Fibroblast of peridontal ligament (primary cell): ENCODE data around the gene LRP10.
"Not testable (repeated sequence)": the region's sequence is repeated elsewhere in the genome, so short reads cannot be mapped to it uniquely, and the experiment has no call there.

Source experiments
- DNase-seq: peaks from one replicate; pipeline ENCODE4 v3.0.0-alpha.2; 2010; ENCODE audit errors: extremely low read depth

Gene LRP10

GRCh38 chr14:22871224-22872032 lies at the start of gene LRP10:
Gene LRP10 (plus strand): TSS chr14:22871740. CDS start chr14:22872304, 564 bp downstream.
- peak; percentile 85 for DNase-seq

- no peak for DNase-seq
Measured at GRCh38 chr14:22822016-22822570, 49.4 kb upstream of the LRP10 start.

GRCh38 chr14:22822571-22823098 lies 48.9 kb upstream of the LRP10 start:
- DNase-seq = peak; percentile 95

GRCh38 chr14:22824711-22825359 lies 46.7 kb upstream of the LRP10 start:
- DNase-seq = peak; percentile 97

- not testable (repeated sequence) for DNase-seq
Measured at GRCh38 chr14:22829076-22829660, 42.4 kb upstream of the LRP10 start.

- peak; percentile 85 for DNase-seq
Measured at GRCh38 chr14:22829661-22830442, 41.7 kb upstream of the LRP10 start, which contains the start of gene MRPL52. Gene MRPL52 (plus strand): TSS chr14:22829887. CDS start chr14:22829913, 26 bp downstream.

- DNase-seq = no peak
Measured at GRCh38 chr14:22830443-22831010, 41.0 kb upstream of the LRP10 start.

GRCh38 chr14:22835505-22835904 lies 36.0 kb upstream of the LRP10 start:
- DNase-seq = no peak

- peak; percentile 95 for DNase-seq
Measured at GRCh38 chr14:22836301-22837113, 35.0 kb upstream of the LRP10 start, which contains the start of gene MMP14. Gene MMP14 (plus strand): TSS chr14:22836585. CDS start chr14:22836818, 233 bp downstream.

- peak; percentile 69 for DNase-seq
Measured at GRCh38 chr14:22837114-22837749, 34.3 kb upstream of the LRP10 start.

GRCh38 chr14:22837750-22838538 lies 33.6 kb upstream of the LRP10 start:
- DNase-seq = peak; percentile 64

- peak; percentile 60 for DNase-seq
Measured at GRCh38 chr14:22838631-22839041, 32.9 kb upstream of the LRP10 start.

- DNase-seq = peak; percentile 60
Measured at GRCh38 chr14:22839159-22839779, 32.3 kb upstream of the LRP10 start.

GRCh38 chr14:22841311-22841710 lies 30.2 kb upstream of the LRP10 start:
- no peak for DNase-seq

GRCh38 chr14:22841769-22842168 lies 29.8 kb upstream of the LRP10 start:
- DNase-seq = no peak

GRCh38 chr14:22842211-22843122 lies 29.1 kb upstream of the LRP10 start:
- DNase-seq = no peak
